Natural killer cell (primary cell): ENCODE results near the gene USP34. TPM values are rescaled to one million over a fixed set of nuclear protein-coding genes. Genes with fewer than 3 reads are reported as not detected.

Experiments used
- ATAC-seq, 3 donors: fragments of 150-1000 bp in 2 of 3; fragments of 200-7000 bp in 1 of 3; cut with Tn5 transposase; 1 replicate in 1 of 3; 2 replicates in 2 of 3; pipeline ENCODE4 v1.10.0; 2021; ENCODE audit warnings: mild to moderate bottlenecking in 2 of 3, moderate library complexity in 2 of 3
- DNase-seq, 2 donors: peaks; one replicate each; pipeline versions ENCODE4 v3.0.0 to v3.0.0-alpha.2; 2013 to 2021; ENCODE audit warnings: mixed read lengths in 1 of 2
- H3K27ac ChIP-seq: one replicate; pipeline ENCODE4 v1.5.1; 2013; ENCODE audit warnings: mild to moderate bottlenecking, low read length
- H3K27me3 ChIP-seq: one replicate; pipeline ENCODE4 v1.6.1; 2013; ENCODE audit warnings: low read length; ENCODE audit not compliant: control insufficient read depth, insufficient read depth
- H3K36me3 ChIP-seq: one replicate; pipeline ENCODE4 v1.6.1; 2013; ENCODE audit warnings: low read length; ENCODE audit not compliant: control insufficient read depth, insufficient read depth
- H3K4me1 ChIP-seq: one replicate; pipeline ENCODE4 v1.6.1; 2013; ENCODE audit warnings: low read length; ENCODE audit not compliant: control insufficient read depth, insufficient read depth
- H3K4me3 ChIP-seq: one replicate; pipeline ENCODE4 v1.5.1; 2013; ENCODE audit warnings: low read length
- H3K9me3 ChIP-seq: one replicate; pipeline ENCODE4 v1.6.1; 2013; ENCODE audit warnings: low read length; ENCODE audit not compliant: control insufficient read depth, insufficient read depth
- H3K27ac Mint-ChIP-seq, 2 donors: one replicate each; pipeline ENCODE4 v1.8.0; 2022; ENCODE audit warnings: mild to moderate bottlenecking in 2 of 2, mixed read lengths in 2 of 2, moderate library complexity in 1 of 2
- H3K27me3 Mint-ChIP-seq, 2 donors: one replicate each; pipeline ENCODE4 v1.8.0; 2022; ENCODE audit warnings: low read depth in 2 of 2, mixed read lengths in 2 of 2
- H3K36me3 Mint-ChIP-seq: one replicate; pipeline ENCODE4 v1.8.0; 2022; ENCODE audit warnings: mixed read lengths
- H3K4me1 Mint-ChIP-seq, 2 donors: one replicate each; pipeline ENCODE4 v1.8.0; 2022; ENCODE audit warnings: mixed read lengths in 2 of 2
- H3K4me3 Mint-ChIP-seq: one replicate; pipeline ENCODE4 v1.8.0; 2022; ENCODE audit warnings: mild to moderate bottlenecking, moderate library complexity, mixed read lengths
- H3K9me3 Mint-ChIP-seq, 2 donors: one replicate each; pipeline ENCODE4 v1.8.0; 2022; ENCODE audit warnings: mixed read lengths in 2 of 2
- CTCF ChIP-seq: fragments of 200-600 bp; IDR thresholded peaks from one replicate; pipeline ENCODE4 v1.8.0; 2022; ENCODE audit warnings: antibody characterized with exemption
- WGBS: methylation state at CpG from one replicate; pipeline ENCODE4 v1.1.7; 2013; ENCODE audit warnings: missing lambda C conversion rate; ENCODE audit not compliant: insufficient coverage; 5-methylcytosine and 5-hydroxymethylcytosine counted together
- intact Hi-C: fragments of 100-400 bp; cut with micrococcal nuclease; formaldehyde crosslinking; loops from one replicate; pipeline ENCODE4 v1.14.2; 2022
- total RNA-seq, 4 donors: library from RNA; stranded (reverse); fragments of 120-200 nt in 1 of 4; gene quantifications; one replicate each; pipeline versions ENCODE4 v1.2.3 to v1.2.4, GENCODE V29; 2013 to 2022

The USP34 gene
- total RNA-seq, 3 donors from 2014 or later (not counting 1 experiment from before 2014, with no cell fraction given): 184 to 204 (median 199) TPM

- no CpG with 5 or more reads among the region's 2 CpGs for WGBS
- DNase-seq (no peak), ATAC-seq (no peak)
- Histone ChIP-seq H3K27ac (no peak overlapping the region), H3K9me3 (no peaks in the 10 kb centered on the region), H3K4me3 (no peak overlapping the region), H3K4me1 (peaks cover 5% of the 10 kb centered on the region), H3K27me3 (no peaks in the 10 kb centered on the region), H3K36me3 (peaks cover 29% of the 10 kb centered on the region)
- intact Hi-C loops: no loop called here
- Mint-ChIP-seq H3K4me1 (peaks cover 45 to 64% of the 10 kb centered on the region in 2 donors), H3K36me3 (no peaks in the 10 kb centered on the region), H3K27ac (no peak overlapping the region), H3K9me3 (no peaks in the 10 kb centered on the region), H3K4me3 (no peak overlapping the region), H3K27me3 (no peaks in the 10 kb centered on the region)
- TF ChIP-seq CTCF: no peak
These were observed 107.3 kb downstream of the USP34 start for GRCh38 chr2:61363580-61363979.

- WGBS: 91% methylated on average over 1 of the region's 1 CpG
- no peaks in the 10 kb centered on the region for H3K36me3 Mint-ChIP-seq
- ATAC-seq (peak in 1 of 3 donors; percentile 18), DNase-seq (no peak)
- no peak for TF ChIP-seq CTCF
- no peaks in the 10 kb centered on the region for H3K27me3 Mint-ChIP-seq
- H3K9me3 ChIP-seq: no peaks in the 10 kb centered on the region
- no peaks in the 10 kb centered on the region for H3K27me3 ChIP-seq
- H3K9me3 Mint-ChIP-seq: no peaks in the 10 kb centered on the region
- peaks cover 44 to 62% of the 10 kb centered on the region in 2 donors for H3K4me1 Mint-ChIP-seq
- no peak overlapping the region for H3K4me3 ChIP-seq
- no peak overlapping the region for H3K27ac ChIP-seq
- H3K4me1 ChIP-seq: peaks cover 5% of the 10 kb centered on the region
- intact Hi-C loops: no loop called here
- no peak overlapping the region for H3K27ac Mint-ChIP-seq
- peaks cover 29% of the 10 kb centered on the region for H3K36me3 ChIP-seq
- H3K4me3 Mint-ChIP-seq: no peak overlapping the region
These were observed 108.0 kb downstream of the USP34 start for GRCh38 chr2:61362873-61363272.

- ATAC-seq: no peak
- Mint-ChIP-seq H3K9me3 (no peaks in the 10 kb centered on the region), H3K4me3 (no peak overlapping the region), H3K27me3 (no peaks in the 10 kb centered on the region), H3K36me3 (no peaks in the 10 kb centered on the region), H3K4me1 (peaks cover 56 to 68% of the 10 kb centered on the region in 2 donors), H3K27ac (peak overlapping the region; percentile 39 to 44)
- intact Hi-C loops: no loop called here
- Histone ChIP-seq H3K4me1 (peaks cover 5% of the 10 kb centered on the region), H3K36me3 (peaks cover 19% of the 10 kb centered on the region), H3K27ac (no peak overlapping the region), H3K9me3 (no peaks in the 10 kb centered on the region), H3K27me3 (no peaks in the 10 kb centered on the region), H3K4me3 (no peak overlapping the region)
- 94% methylated on average over 1 of the region's 1 CpG for WGBS
- TF ChIP-seq CTCF: no peak
- DNase-seq: no peak
These were observed 109.8 kb downstream of the USP34 start for GRCh38 chr2:61361068-61361467.

- H3K36me3 Mint-ChIP-seq: peaks cover 2% of the 10 kb centered on the region
- Histone ChIP-seq H3K27ac (no peak overlapping the region), H3K4me3 (no peak overlapping the region), H3K9me3 (no peaks in the 10 kb centered on the region), H3K27me3 (no peaks in the 10 kb centered on the region), H3K36me3 (peaks cover 20% of the 10 kb centered on the region), H3K4me1 (no peaks in the 10 kb centered on the region)
- peaks cover 48 to 71% of the 10 kb centered on the region in 2 donors for H3K4me1 Mint-ChIP-seq
- no peak overlapping the region for H3K4me3 Mint-ChIP-seq
- TF ChIP-seq CTCF: no peak
- intact Hi-C loops: no loop called here
- ATAC-seq (no peak), DNase-seq (no peak)
- no peak overlapping the region for H3K27ac Mint-ChIP-seq
- no peaks in the 10 kb centered on the region for H3K27me3 Mint-ChIP-seq
- peaks cover under 1% of the 10 kb centered on the region in 2 donors for H3K9me3 Mint-ChIP-seq
These were observed 111.8 kb downstream of the USP34 start for GRCh38 chr2:61359058-61359457.
